Colonic mucosa (tissue), 4 donors: ENCODE measurements around the gene ZNF518B. TPM values are rescaled to one million over a fixed set of nuclear protein-coding genes. Genes with fewer than 3 reads are reported as not detected.

Source experiments
- DNase-seq: peaks from one replicate; pipeline ENCODE4 v3.0.0-alpha.2; 2020
- H3K27ac ChIP-seq: fragments of 200-600 bp; one replicate; pipeline ENCODE4 v1.8.0; 2021
- H3K27me3 ChIP-seq: fragments of 200-600 bp; one replicate; pipeline ENCODE4 v1.8.0; 2021
- H3K36me3 ChIP-seq: fragments of 200-600 bp; one replicate; pipeline ENCODE4 v1.8.0; 2021
- H3K4me1 ChIP-seq: fragments of 200-600 bp; one replicate; pipeline ENCODE4 v1.8.0; 2021; ENCODE audit warnings: mild to moderate bottlenecking
- H3K4me3 ChIP-seq: fragments of 200-600 bp; one replicate; pipeline ENCODE4 v1.8.0; 2021
- H3K9ac ChIP-seq, 2 donors: one replicate each; pipeline ENCODE4 v1.7.0; 2013; ENCODE audit warnings: control low read depth in 2 of 2, low read depth in 2 of 2, low read length in 2 of 2
- H3K9me3 ChIP-seq: fragments of 200-600 bp; one replicate; pipeline ENCODE4 v1.8.0; 2021
- intact Hi-C: fragments of 100-400 bp; cut with DNase I; formaldehyde crosslinking; loops from one replicate; pipeline ENCODE4 v1.14.1; 2022
- total RNA-seq, 2 donors: library from RNA; stranded (reverse); fragmentation: NEBNext Ultra II Directional in 1 of 2; extraction: Animal tissue kit (Norgen Biotek cat#: 25700) in 1 of 2; gene quantifications; one replicate each; pipeline ENCODE4 v1.2.1, GENCODE V29; 2021
- TF ChIP-seq, protein P1 (sequence below): fragments of 200-600 bp; IDR thresholded peaks from one replicate; pipeline ENCODE4 v1.8.0; 2022; ENCODE audit warnings: antibody characterized with exemption, mild to moderate bottlenecking
- donor health status: healthy.
- donor health status: DM: no; HTN: no; CAD: no.
- donor health status: DM: no; HTN: no; CAD: no.

The ZNF518B gene
- total RNA-seq, 2 donors from 2014 or later, result 15.3 to 19.0 TPM

DNA sequence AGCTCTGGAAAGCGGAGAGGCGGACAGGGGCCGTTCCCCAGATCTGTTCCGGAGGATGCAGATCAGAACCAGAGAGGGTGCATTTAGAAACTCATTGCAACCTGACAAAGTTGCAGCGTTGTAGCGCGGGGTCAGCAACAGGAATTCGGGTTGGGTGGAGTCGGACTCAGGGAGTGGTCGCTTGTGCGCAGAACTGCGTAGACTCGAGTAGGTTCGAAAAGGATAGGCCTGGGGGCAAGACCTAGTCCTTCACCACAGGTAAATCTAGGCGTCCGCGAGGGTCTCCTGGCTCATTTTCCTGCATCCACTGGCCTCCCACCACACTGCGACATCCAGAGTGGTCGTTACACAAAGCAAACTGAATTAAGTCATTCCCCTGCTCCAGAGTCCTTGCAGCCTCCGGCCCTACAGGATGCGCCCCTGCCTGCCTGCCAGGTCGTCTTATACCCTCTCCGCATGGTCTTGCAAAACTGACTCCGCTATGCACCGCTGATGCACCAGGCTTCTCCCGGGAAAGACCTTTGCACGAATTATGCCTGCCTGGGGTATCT lies 4.7 kb upstream of the ZNF518B start:
- no peaks in the 10 kb centered on the region for H3K9me3 ChIP-seq
- H3K36me3 ChIP-seq, result no peaks in the 10 kb centered on the region
- no peak overlapping the region for H3K27ac ChIP-seq
- no peak overlapping the region for H3K9ac ChIP-seq
- intact Hi-C loops, result no loop called here
- TF ChIP-seq, protein P1, sequence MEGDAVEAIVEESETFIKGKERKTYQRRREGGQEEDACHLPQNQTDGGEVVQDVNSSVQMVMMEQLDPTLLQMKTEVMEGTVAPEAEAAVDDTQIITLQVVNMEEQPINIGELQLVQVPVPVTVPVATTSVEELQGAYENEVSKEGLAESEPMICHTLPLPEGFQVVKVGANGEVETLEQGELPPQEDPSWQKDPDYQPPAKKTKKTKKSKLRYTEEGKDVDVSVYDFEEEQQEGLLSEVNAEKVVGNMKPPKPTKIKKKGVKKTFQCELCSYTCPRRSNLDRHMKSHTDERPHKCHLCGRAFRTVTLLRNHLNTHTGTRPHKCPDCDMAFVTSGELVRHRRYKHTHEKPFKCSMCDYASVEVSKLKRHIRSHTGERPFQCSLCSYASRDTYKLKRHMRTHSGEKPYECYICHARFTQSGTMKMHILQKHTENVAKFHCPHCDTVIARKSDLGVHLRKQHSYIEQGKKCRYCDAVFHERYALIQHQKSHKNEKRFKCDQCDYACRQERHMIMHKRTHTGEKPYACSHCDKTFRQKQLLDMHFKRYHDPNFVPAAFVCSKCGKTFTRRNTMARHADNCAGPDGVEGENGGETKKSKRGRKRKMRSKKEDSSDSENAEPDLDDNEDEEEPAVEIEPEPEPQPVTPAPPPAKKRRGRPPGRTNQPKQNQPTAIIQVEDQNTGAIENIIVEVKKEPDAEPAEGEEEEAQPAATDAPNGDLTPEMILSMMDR, result no peak
- DNase-seq, result no peak
- no peaks in the 10 kb centered on the region for H3K4me1 ChIP-seq
- H3K4me3 ChIP-seq, result peak overlapping the region; percentile 7
- H3K27me3 ChIP-seq, result peaks cover 7% of the 10 kb centered on the region

DNA sequence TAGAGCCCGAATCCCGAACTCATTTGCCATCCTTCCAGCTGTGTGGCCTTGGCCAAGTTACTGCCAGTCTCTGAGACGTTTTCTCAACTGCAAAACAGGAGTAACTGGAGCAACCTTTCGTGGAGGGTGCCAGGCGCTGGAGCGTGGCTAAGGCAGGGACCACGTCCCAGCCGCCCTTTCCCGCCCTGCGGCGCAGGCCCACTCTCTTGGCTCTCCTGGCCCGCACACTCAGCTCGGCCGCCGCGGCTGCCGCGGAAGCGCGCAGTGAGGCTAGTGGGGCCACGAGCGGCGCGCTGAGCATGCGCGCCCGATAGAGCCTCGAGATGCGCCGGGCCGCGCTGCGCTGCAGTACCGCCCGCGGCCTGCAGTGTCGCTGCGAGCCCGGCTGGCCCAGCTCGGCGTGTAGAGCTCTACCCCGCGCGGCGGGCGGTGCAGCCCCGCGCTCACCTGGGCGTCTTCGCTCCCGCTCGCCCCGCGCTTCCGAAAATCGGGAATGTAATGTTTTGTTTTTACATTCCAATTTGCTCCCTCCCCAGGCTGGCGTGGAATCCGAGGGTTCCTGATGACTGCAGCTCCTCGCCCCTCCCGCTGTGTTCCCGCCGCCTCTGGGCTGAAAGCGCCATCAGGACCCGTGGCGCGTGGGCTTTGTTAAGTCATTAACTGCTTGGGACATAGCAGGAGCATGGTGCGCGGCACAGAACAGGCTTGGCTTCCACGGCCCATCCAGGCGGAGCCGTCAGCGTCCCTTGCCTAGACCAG lies 4.0 kb upstream of the ZNF518B start:
- intact Hi-C loops, result no loop called here
- TF ChIP-seq, protein P1, result peak; percentile 97
- H3K4me3 ChIP-seq, result peak overlapping the region; percentile 7
- no peak overlapping the region for H3K9ac ChIP-seq
- H3K27me3 ChIP-seq, result peaks cover 7% of the 10 kb centered on the region
- no peak overlapping the region for H3K27ac ChIP-seq
- H3K4me1 ChIP-seq, result no peaks in the 10 kb centered on the region
- peak; percentile 60 for DNase-seq
- H3K36me3 ChIP-seq, result no peaks in the 10 kb centered on the region
- H3K9me3 ChIP-seq, result no peaks in the 10 kb centered on the region

DNA sequence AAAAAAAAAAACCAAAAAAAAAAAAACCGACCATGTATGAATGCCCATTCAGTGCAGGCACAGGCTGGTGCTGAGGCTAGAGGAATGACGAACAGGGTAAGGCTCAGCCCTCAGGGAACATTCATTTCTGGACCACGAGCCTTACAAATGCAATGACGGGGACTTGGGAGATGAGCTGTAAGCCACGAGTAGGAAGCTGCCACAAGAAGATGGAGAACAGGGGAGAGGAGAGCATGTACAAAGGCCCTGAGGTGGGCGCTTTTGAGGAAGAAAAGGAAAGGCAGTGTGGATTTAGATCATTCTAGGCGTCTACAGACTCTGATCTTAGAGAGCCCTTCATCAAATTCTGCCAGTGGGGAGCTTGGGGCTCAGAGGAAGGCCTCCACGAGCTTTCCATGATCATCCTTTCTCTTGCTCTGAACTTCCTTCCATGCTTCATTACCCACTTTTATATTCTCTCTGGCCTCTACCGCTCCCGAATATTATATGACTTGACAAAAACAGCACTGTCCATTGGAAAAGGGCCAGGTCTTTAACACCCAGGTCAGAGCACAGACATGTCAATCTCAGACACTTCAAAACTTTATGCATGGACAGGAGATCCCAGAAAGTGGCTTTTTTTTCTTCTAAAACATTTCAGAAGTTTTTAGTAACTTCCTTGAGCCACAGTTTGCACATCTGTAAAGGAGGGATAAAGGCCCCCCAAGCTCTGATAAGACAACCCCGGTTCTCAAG lies 3.3 kb upstream of the ZNF518B start:
- Histone ChIP-seq H3K27ac (no peak overlapping the region), H3K4me3 (no peak overlapping the region), H3K36me3 (no peaks in the 10 kb centered on the region), H3K9ac (no peak overlapping the region), H3K4me1 (peaks cover 3% of the 10 kb centered on the region), H3K9me3 (no peaks in the 10 kb centered on the region), H3K27me3 (peaks cover 7% of the 10 kb centered on the region)
- intact Hi-C loops, result no loop called here
- TF ChIP-seq, protein P1, result no peak
- no peak for DNase-seq

DNA sequence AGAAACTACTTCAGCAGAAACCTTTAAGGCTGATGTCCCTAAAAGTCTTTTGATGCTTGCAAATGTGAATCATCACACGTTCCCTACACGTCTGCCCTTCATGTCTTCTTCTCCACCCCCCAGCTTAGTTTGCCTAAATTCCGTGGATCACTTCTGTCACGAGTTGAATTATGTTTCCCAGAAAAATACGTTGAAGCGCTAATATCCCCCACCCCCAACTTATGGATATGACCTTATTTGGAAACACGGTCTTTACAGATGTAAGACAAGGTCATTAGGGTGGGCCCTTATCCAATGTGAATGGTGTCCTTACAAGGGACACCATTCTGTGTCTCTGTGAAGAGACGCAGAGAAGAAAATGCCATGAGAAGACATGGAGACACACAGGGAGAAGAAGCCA lies 2.1 kb upstream of the ZNF518B start:
- H3K27me3 ChIP-seq, result peaks cover 7% of the 10 kb centered on the region
- H3K36me3 ChIP-seq, result no peaks in the 10 kb centered on the region
- no peak overlapping the region for H3K4me3 ChIP-seq
- peaks cover 3% of the 10 kb centered on the region for H3K4me1 ChIP-seq
- intact Hi-C loops, result no loop called here
- no peak overlapping the region for H3K9ac ChIP-seq
- H3K9me3 ChIP-seq, result no peaks in the 10 kb centered on the region
- DNase-seq, result no peak
- TF ChIP-seq, protein P1, result no peak
- no peak overlapping the region for H3K27ac ChIP-seq

DNA sequence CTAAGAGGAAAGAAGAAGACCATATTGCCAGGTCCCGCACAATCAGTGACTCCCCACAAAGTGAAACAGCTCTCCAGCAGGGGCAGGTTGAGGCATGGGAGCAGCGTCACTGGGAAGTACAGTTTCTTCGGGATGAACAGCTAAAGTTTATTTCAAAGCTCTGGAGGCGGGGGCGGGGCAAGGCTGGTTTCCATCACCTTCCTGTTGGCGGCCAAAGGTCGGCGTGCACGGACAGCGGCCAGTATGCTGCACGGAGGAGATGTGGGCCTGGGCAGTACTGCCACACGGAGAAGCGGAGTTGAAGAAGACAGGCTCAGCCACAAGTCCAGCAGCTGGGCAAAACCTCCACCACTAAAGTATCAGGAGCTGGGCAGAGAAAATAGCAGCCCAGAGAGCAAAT lies 951 bp upstream of the ZNF518B start:
- peak; percentile 30 for DNase-seq
- Histone ChIP-seq H3K27ac (no peak overlapping the region), H3K9me3 (no peaks in the 10 kb centered on the region), H3K36me3 (no peaks in the 10 kb centered on the region), H3K27me3 (peaks cover 7% of the 10 kb centered on the region), H3K4me1 (peaks cover 3% of the 10 kb centered on the region), H3K9ac (no peak overlapping the region), H3K4me3 (no peak overlapping the region)
- TF ChIP-seq, protein P1, result no peak
- intact Hi-C loops, result no loop called here
